OCI-LY1 (cell line): ENCODE results near the gene SCN8A.

Source experiments
- H2AFZ ChIP-seq: fragments of 200-600 bp; sonication (generic), shearing (Covaris generic); 2 replicates; pipeline ENCODE4 v1.6.0; 2014; ENCODE audit warnings: antibody characterized with exemption, mild to moderate bottlenecking, low read length
- H3F3A ChIP-seq: fragments of 200-600 bp; sonication (generic), shearing (Covaris generic); 2 replicates; pipeline ENCODE4 v1.6.0; 2014; ENCODE audit warnings: mild to moderate bottlenecking, antibody characterized with exemption, low read length, moderate library complexity; ENCODE audit not compliant: insufficient read depth
- H3K27ac ChIP-seq: fragments of 200-600 bp; sonication (generic); 2 replicates; pipeline ENCODE4 v1.5.1; 2014; ENCODE audit warnings: low read length, mixed run types, mild to moderate bottlenecking, low read depth; ENCODE audit not compliant: poor library complexity, severe bottlenecking
- H3K27me3 ChIP-seq: fragments of 200-600 bp; sonication (generic); 2 replicates; pipeline ENCODE4 v1.6.0; 2014; ENCODE audit warnings: antibody characterized with exemption, mild to moderate bottlenecking, low read length, moderate library complexity; ENCODE audit not compliant: insufficient read depth
- H3K36me3 ChIP-seq: fragments of 200-600 bp; sonication (generic); 2 replicates; pipeline ENCODE4 v1.6.1; 2014; ENCODE audit warnings: mild to moderate bottlenecking, antibody characterized with exemption, low read length, moderate library complexity, mixed read lengths; ENCODE audit not compliant: insufficient read depth
- H3K4me1 ChIP-seq: fragments of 200-600 bp; sonication (generic); 2 replicates; pipeline ENCODE4 v1.5.1; 2014; ENCODE audit warnings: mild to moderate bottlenecking, low read length, moderate library complexity; ENCODE audit not compliant: insufficient read depth, severe bottlenecking
- H3K4me2 ChIP-seq: fragments of 200-600 bp; sonication (generic), shearing (Covaris generic); 2 replicates; pipeline ENCODE4 v1.6.1; 2014; ENCODE audit warnings: low read length
- H3K4me3 ChIP-seq: fragments of 200-600 bp; sonication (generic); 2 replicates; pipeline ENCODE4 v1.5.1; 2014; ENCODE audit warnings: low read length, low read depth, mild to moderate bottlenecking, mixed read lengths; ENCODE audit not compliant: poor library complexity, severe bottlenecking
- H3K79me2 ChIP-seq: fragments of 200-600 bp; shearing (Covaris generic); 2 replicates; pipeline ENCODE4 v1.6.1; 2016; ENCODE audit warnings: mixed run types, low read length, mixed read lengths; ENCODE audit not compliant: insufficient read depth
- H3K9ac ChIP-seq: fragments of 200-600 bp; sonication (generic), shearing (Covaris generic); 2 replicates; pipeline ENCODE4 v1.6.1; 2014; ENCODE audit warnings: mild to moderate bottlenecking, low read length, mixed read lengths
- H3K9me2 ChIP-seq: fragments of 200-600 bp; sonication (generic), shearing (Covaris generic); 2 replicates; pipeline ENCODE4 v1.6.1; 2014; ENCODE audit warnings: low read depth, mild to moderate bottlenecking, low read length, mixed read lengths
- H3K9me3 ChIP-seq: fragments of 200-600 bp; shearing (Covaris generic); 2 replicates; pipeline ENCODE4 v1.6.1; 2014; ENCODE audit warnings: low read length, mixed read lengths
- H4K20me1 ChIP-seq: fragments of 200-600 bp; sonication (generic), shearing (Covaris generic); 2 replicates; pipeline ENCODE4 v1.6.0; 2016; ENCODE audit warnings: mild to moderate bottlenecking, low read length; ENCODE audit not compliant: insufficient read depth
- CTCF ChIP-seq: fragments of 200-600 bp; sonication (generic), shearing (Covaris generic); IDR thresholded peaks from 2 replicates; pipeline ENCODE4 v1.5.1; 2017; ENCODE audit warnings: mild to moderate bottlenecking, antibody characterized with exemption, low read length, moderate library complexity, mixed read lengths
- EZH2 ChIP-seq: fragments of 200-600 bp; sonication (generic), shearing (Covaris generic); IDR thresholded peaks from 2 replicates; pipeline ENCODE4 v1.8.0; 2017; ENCODE audit warnings: borderline replicate concordance, mixed run types, mild to moderate bottlenecking, antibody characterized with exemption, low read length, moderate library complexity, mixed read lengths

The SCN8A gene

GRCh38 chr12:51630256-51630880 lies 39.3 kb downstream of the SCN8A start:
- no peak for TF ChIP-seq EZH2
- TF ChIP-seq CTCF = no peak
- Histone ChIP-seq H3K79me2 (no peaks in the 10 kb centered on the region), H4K20me1 (no peaks in the 10 kb centered on the region), H3K36me3 (no peaks in the 10 kb centered on the region), H3K9me2 (no peaks in the 10 kb centered on the region), H3K27me3 (no peaks in the 10 kb centered on the region), H3K9me3 (no peaks in the 10 kb centered on the region), H3K27ac (no peak overlapping the region), H3K4me2 (no peak overlapping the region), H3F3A (no peaks in the 10 kb centered on the region), H3K4me3 (no peak overlapping the region), H2AFZ (no peak overlapping the region), H3K4me1 (no peaks in the 10 kb centered on the region), H3K9ac (no peak overlapping the region)

- Histone ChIP-seq H3K9ac (no peak overlapping the region), H3K4me1 (no peaks in the 10 kb centered on the region), H3K9me3 (no peaks in the 10 kb centered on the region), H2AFZ (no peak overlapping the region), H3K36me3 (no peaks in the 10 kb centered on the region), H3K4me2 (no peak overlapping the region), H3F3A (no peaks in the 10 kb centered on the region), H3K27ac (no peak overlapping the region), H3K79me2 (no peaks in the 10 kb centered on the region), H3K4me3 (no peak overlapping the region), H4K20me1 (no peaks in the 10 kb centered on the region), H3K9me2 (no peaks in the 10 kb centered on the region), H3K27me3 (no peaks in the 10 kb centered on the region)
- TF ChIP-seq CTCF = no peak
- TF ChIP-seq EZH2 = no peak
These were observed 40.0 kb downstream of the SCN8A start for GRCh38 chr12:51630986-51631385.

GRCh38 chr12:51631591-51631990 lies 40.6 kb downstream of the SCN8A start:
- H3F3A ChIP-seq = no peaks in the 10 kb centered on the region
- H3K27me3 ChIP-seq = no peaks in the 10 kb centered on the region
- H3K79me2 ChIP-seq = no peaks in the 10 kb centered on the region
- no peak overlapping the region for H2AFZ ChIP-seq
- no peaks in the 10 kb centered on the region for H3K4me1 ChIP-seq
- no peaks in the 10 kb centered on the region for H3K36me3 ChIP-seq
- H3K4me3 ChIP-seq = no peak overlapping the region
- H3K27ac ChIP-seq = no peak overlapping the region
- no peak overlapping the region for H3K4me2 ChIP-seq
- H4K20me1 ChIP-seq = no peaks in the 10 kb centered on the region
- TF ChIP-seq EZH2 = no peak
- TF ChIP-seq CTCF = no peak
- no peak overlapping the region for H3K9ac ChIP-seq
- no peaks in the 10 kb centered on the region for H3K9me3 ChIP-seq
- no peaks in the 10 kb centered on the region for H3K9me2 ChIP-seq
